ENCODE results near the gene ZNF544.

- TF ChIP-seq POLR2A (IDR thresholded peaks at IDR 0.05) (no peak), CTCF (IDR thresholded peaks at IDR 0.05) (no peak)
These were observed 71.9 kb downstream of the ZNF544 start for GRCh38 chr19:58300620-58301019.
